GM12892 (cell line): Measurements from ENCODE around the gene SNAP47.

ENCODE experiments used
- POLR2A ChIP-seq: IDR thresholded peaks from 2 replicates; pipeline ENCODE4 v1.6.1; 2011; ENCODE audit warnings: low read depth, low read length, control low read depth
- TAF1 ChIP-seq: IDR thresholded peaks from 2 replicates; pipeline ENCODE4 v1.6.1; 2011; ENCODE audit warnings: low read depth, mild to moderate bottlenecking, control low read depth, low read length, borderline replicate concordance

GRCh38 chr1:227779021-227779441 is 43.8 kb downstream of the SNAP47 start:
- TF ChIP-seq TAF1 (no peak), POLR2A (no peak)
